ENCODE data around the gene ASGR1. TPM values are rescaled to one million over a fixed set of nuclear protein-coding genes. Genes with fewer than 3 reads are reported as not detected.
"Not testable (repeated sequence)": the region's sequence is repeated elsewhere in the genome, so short reads cannot be mapped to it uniquely, and the experiment has no call there.

Gene ASGR1
- total and polyA plus RNA-seq, 10 donors: 1.3 to 10.2 (median 3.8) TPM

DNA sequence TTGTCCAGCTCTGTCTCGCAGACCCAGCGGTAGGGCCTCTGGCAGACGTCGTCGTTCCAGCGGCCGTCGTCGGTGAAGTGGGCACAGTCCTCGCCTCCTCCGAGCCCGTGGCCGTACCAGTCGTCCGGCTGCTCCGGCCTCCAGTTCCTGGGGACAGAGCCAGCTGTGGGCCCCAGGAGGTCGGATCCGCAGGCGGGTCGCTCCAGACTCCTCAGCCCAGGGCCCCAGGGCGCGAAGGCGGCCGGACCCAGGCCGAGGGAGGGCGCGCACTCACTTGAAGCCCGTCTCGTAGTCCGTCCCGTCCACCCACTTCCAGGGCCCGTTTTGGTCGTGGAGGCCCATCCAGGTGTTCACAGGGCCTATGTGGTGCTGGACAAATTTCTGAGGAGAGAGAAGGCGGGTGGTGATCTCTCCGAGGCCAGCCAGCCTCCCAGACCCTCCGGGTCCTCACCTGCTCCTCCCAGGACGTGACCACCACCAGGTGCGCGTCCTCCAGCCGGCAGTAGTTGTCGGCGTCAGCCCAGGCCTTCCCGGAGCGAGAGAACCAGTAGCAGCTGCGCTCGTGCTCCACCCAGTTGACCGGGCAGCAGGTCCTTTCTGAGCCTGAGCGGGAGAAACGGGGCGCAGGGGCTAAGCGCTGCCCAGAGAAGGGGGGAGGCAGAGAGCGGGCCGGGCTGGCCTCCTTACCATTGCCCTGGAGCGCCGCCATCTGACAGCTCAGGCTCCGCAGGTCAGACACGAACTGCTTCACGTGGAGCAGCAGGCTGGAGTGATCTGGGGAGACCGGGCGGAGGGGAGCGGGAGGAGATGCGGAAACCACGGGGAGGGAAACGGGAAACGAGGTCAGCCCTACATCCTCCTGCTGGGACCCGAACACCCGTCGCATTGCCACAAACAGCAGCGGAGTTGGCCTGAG, 5.2 kb downstream of the ASGR1 start:
- intact Hi-C loops (cut with DNase I; ENCODE audit: low total_unique reads): no loop called here
- Histone ChIP-seq H3K27me3 (replicated peaks in 1 of 7) (peaks cover 0 to 60% (median 21%) of the 10 kb centered on the region in 7 donors), H3K9me3 (peaks cover 0 to 23% (median 18%) of the 10 kb centered on the region in 8 donors), H3K4me1 (peaks cover 8 to 38% (median 22%) of the 10 kb centered on the region in 6 donors), H3K27ac (peak overlapping the region in 2 of 8 donors; percentile 43 to 70), H3K36me3 (no peaks in the 10 kb centered on the region), H3K4me3 (peak overlapping the region in 4 of 8 donors; percentile 5 to 50 (median 11))
- WGBS, 5 donors: 47 to 66% (median 49%) methylated on average over 47 to 69 of the region's 69 CpGs
- TF ChIP-seq POLR2A (IDR thresholded peaks at IDR 0.05): no peak
- TF ChIP-seq, protein P1, sequence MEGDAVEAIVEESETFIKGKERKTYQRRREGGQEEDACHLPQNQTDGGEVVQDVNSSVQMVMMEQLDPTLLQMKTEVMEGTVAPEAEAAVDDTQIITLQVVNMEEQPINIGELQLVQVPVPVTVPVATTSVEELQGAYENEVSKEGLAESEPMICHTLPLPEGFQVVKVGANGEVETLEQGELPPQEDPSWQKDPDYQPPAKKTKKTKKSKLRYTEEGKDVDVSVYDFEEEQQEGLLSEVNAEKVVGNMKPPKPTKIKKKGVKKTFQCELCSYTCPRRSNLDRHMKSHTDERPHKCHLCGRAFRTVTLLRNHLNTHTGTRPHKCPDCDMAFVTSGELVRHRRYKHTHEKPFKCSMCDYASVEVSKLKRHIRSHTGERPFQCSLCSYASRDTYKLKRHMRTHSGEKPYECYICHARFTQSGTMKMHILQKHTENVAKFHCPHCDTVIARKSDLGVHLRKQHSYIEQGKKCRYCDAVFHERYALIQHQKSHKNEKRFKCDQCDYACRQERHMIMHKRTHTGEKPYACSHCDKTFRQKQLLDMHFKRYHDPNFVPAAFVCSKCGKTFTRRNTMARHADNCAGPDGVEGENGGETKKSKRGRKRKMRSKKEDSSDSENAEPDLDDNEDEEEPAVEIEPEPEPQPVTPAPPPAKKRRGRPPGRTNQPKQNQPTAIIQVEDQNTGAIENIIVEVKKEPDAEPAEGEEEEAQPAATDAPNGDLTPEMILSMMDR (IDR thresholded peaks at IDR 0.05 in 8 of 11, conservative IDR thresholded peaks at IDR 0.05 in 3 of 11): peak in 2 of 11 experiments; percentile 27 to 33
- TF ChIP-seq POLR2AphosphoS5 (IDR thresholded peaks at IDR 0.05): peak; percentile 18 to 70 (median 44)
- peak; percentile 85 for DNase-seq

DNA sequence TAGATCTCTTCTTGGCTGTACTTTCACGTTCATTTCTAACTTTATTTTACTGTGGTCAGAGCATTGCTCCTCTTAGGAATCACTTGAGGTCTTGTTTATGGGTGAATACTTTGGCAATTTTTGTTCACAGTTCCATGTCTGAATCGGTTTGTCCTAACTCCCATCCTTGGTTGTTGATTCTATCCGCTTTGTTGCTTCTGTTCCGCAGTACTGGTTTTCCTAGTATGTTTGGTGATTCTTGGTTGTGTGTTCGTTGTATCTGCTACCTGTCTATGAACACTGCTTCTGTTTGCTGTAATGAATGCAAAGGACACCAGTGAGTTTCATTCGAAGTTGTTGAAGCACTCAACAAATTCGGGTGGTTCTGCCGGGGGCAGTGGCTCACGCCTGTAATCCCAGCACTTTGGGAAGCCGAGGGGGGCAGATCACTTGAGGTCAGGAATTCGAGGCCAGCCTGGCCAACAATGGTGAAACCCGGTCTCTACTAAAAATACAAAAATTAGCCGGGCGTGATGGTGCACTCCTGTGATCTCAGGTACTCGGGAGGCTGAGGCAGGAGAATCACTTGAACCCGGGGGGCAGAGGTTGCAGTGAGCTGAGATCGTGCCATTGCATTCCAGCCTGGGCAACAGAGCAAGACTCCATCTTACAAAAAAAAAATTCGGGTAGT, 6.5 kb downstream of the ASGR1 start:
- peaks cover 5 to 32% (median 16%) of the 10 kb centered on the region in 6 donors for H3K4me1 ChIP-seq
- peaks cover 0 to 30% (median 24%) of the 10 kb centered on the region in 8 donors for H3K9me3 ChIP-seq
- intact Hi-C loops (cut with DNase I; ENCODE audit: low total_unique reads); H3K4me3 ChIP-seq; H3K36me3 ChIP-seq; H3K27ac ChIP-seq: not testable (repeated sequence)
- peaks cover 0 to 47% (median 9%) of the 10 kb centered on the region in 7 donors for H3K27me3 ChIP-seq (replicated peaks in 1 of 7)
- WGBS, 5 donors: 90 to 94% (median 92%) methylated on average over 18 of the region's 18 CpGs
- DNase-seq: peak; percentile 8

DNA sequence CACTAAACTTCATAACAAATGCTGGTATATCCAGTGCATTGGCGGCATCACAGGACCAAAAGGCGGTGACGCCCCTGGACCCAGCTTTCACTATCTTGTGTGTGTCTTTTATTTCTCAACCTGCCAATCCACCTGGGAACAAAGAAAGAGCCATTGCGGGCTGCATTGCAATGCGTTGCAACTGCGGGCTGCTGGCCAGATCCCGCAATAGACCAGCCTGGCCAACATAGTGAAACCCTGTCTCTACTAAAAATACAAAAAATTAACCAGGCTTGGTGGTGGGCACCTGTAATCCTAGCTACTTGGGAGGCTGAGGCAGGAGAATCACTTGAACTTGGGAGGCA, 9.6 kb downstream of the ASGR1 start:
- peaks cover 0 to 30% (median 24%) of the 10 kb centered on the region in 8 donors for H3K9me3 ChIP-seq
- WGBS, 5 donors: 95 to 99% (median 98%) methylated on average over 7 of the region's 7 CpGs
- peak; percentile 17 for DNase-seq
- intact Hi-C loops (cut with DNase I; ENCODE audit: low total_unique reads); H3K36me3 ChIP-seq; H3K4me3 ChIP-seq: not testable (repeated sequence)
- H3K27me3 ChIP-seq (replicated peaks in 1 of 7): peaks cover 0 to 21% (median 3%) of the 10 kb centered on the region in 7 donors
- peak overlapping the region in 1 of 8 donors; percentile 57 for H3K27ac ChIP-seq
- H3K4me1 ChIP-seq: peaks cover 0 to 15% (median 6%) of the 10 kb centered on the region in 6 donors

DNA sequence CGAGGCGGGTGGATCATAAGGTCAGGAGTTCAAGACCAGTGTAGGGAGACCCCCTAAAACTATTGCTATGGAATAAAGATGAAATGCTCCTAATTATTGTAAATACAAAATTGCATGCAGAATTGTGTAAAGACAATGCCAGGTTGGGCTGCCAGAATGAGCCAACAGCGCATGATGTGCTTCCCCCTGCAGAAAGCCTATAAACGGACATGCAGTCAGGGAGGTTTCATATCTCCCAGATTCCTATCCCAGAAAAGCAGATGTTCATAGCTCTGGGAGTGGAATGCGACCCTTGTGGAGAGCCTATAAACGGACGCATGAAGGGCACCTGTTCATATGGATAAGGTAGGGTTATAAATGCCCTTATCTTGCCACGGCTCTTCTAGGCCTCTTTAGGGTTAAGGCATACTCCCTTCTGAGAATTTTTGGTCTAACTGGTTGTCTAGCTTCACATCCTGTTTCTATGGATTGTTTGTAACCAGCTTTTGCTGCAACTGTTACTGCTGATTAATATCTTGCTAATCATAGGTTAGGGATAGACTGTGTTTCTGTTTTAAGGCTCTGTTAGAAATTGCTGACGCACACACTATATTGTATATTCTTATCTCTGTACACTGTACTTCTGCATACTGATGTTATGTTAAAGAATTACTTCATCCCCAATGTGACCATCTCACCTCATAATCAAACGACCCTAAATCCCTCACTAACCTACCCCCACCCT, 10.2 kb downstream of the ASGR1 start:
- Histone ChIP-seq H3K27ac (peak overlapping the region in 3 of 8 donors; percentile 21 to 57 (median 52)), H3K27me3 (replicated peaks in 1 of 7) (peaks cover 0 to 15% (median 1%) of the 10 kb centered on the region in 7 donors), H3K4me1 (peaks cover 0 to 10% (median 2%) of the 10 kb centered on the region in 6 donors), H3K9me3 (peaks cover 0 to 30% (median 24%) of the 10 kb centered on the region in 8 donors)
- intact Hi-C loops (cut with DNase I; ENCODE audit: low total_unique reads); H3K4me3 ChIP-seq; H3K36me3 ChIP-seq: not testable (repeated sequence)
- 83 to 92% (median 87%) methylated on average over 10 of the region's 10 CpGs for WGBS, 5 donors
- DNase-seq: peak; percentile 6

DNA sequence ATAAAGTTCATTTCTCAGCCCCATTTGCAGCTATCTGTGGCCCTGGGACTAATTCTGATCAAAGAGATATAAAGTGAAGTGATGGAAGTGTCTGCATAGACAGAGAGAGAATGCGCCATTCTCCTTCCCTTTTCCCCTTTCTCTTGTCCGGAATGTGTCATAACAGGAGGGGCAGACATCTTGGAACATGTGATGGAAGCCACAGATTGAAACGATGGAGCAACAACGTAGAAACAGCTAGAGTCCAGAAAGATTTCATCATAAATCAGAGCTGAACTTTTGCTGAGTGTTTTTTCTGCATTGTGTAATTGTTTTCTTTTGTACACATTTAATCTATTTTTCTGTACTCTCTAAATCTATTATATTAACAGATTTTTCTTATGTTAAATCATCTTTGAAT, 11.3 kb downstream of the ASGR1 start:
- H3K27ac ChIP-seq: peak overlapping the region in 3 of 8 donors; percentile 51 to 57 (median 52)
- DNase-seq: no peak
- peaks cover 0 to 5% (median 0%) of the 10 kb centered on the region in 7 donors for H3K27me3 ChIP-seq (replicated peaks in 1 of 7)
- H3K4me3 ChIP-seq: no peak overlapping the region
- H3K4me1 ChIP-seq: peaks cover 0 to 4% (median 0%) of the 10 kb centered on the region in 6 donors
- no peaks in the 10 kb centered on the region for H3K36me3 ChIP-seq
- peaks cover 0 to 30% (median 24%) of the 10 kb centered on the region in 8 donors for H3K9me3 ChIP-seq
- intact Hi-C loops (cut with DNase I; ENCODE audit: low total_unique reads): no loop called here
- 47 to 69% (median 62%) methylated on average over 4 of the region's 4 CpGs for WGBS, 5 donors
- TF ChIP-seq POLR2A (IDR thresholded peaks at IDR 0.05) (no peak), POLR2AphosphoS5 (IDR thresholded peaks at IDR 0.05) (no peak)
- TF ChIP-seq, protein P1 (IDR thresholded peaks at IDR 0.05 in 8 of 11, conservative IDR thresholded peaks at IDR 0.05 in 3 of 11): no peak

Measured in spleen (tissue), 11 donors.